ENCODE data around the gene ANKS1B.
A peak's percentile ranks its signal among the peaks of the same experiment; 100 is the strongest.

GRCh38 chr12:99253068-99253467 is 731.7 kb downstream of the ANKS1B start:
- TF ChIP-seq CTCF (IDR thresholded peaks at IDR 0.05; ENCODE audit: insufficient read depth, low read depth, low read length) (peak; percentile 13), EZH2 (IDR thresholded peaks at IDR 0.05; ENCODE audit: insufficient read depth, low read length) (no peak)
